ENCODE results near the gene SPTA1.

DNA sequence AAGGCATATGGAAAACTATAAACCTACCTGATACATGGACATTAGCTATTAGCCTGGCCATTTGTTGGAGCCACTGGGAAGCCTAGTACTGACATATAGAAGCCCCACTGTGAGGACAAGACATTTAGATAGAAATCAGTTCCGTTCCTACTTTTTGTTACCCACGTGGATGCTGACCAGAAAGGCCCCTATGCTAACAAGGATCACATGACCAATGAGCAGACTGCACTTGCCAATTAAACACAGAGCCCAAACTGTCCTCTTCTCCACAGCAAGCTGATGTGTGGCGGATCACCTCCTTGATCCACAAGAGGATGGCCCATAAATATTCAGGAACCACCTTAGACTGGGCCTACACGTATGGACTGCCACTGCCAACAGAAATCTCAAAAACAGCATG is 45.2 kb upstream of the SPTA1 start:
- TF ChIP-seq CTCF (IDR thresholded peaks at IDR 0.05; ENCODE audit: low read depth, low read length, poor library complexity, severe bottlenecking) (no peak), EZH2phosphoT487 (IDR thresholded peaks at IDR 0.05; ENCODE audit: borderline replicate concordance, low read length) (no peak)
